Neural progenitor cell (in vitro differentiated cells): ENCODE measurements around the gene COASY. TPM values are rescaled to one million over a fixed set of nuclear protein-coding genes. Genes with fewer than 3 reads are reported as not detected.

Experiments used
- DNase-seq: peaks from one replicate; pipeline ENCODE4 v3.0.0-alpha.2; 2016; ENCODE audit warnings: low spot score
- H2AFZ ChIP-seq: fragments of 200-600 bp; sonication (generic); replicated peaks from 2 replicates; pipeline ENCODE4 v1.6.1; 2016; ENCODE audit warnings: antibody characterized with exemption
- H3F3A ChIP-seq: fragments of 200-600 bp; sonication (generic); 2 replicates; pipeline ENCODE4 v1.6.1; 2016; ENCODE audit warnings: antibody characterized with exemption, low read depth
- H3K27ac ChIP-seq: fragments of 200-600 bp; sonication (generic); 2 replicates; pipeline ENCODE4 v1.5.1; 2016; ENCODE audit warnings: mild to moderate bottlenecking
- H3K27me3 ChIP-seq: fragments of 200-600 bp; sonication (generic); 2 replicates; pipeline ENCODE4 v1.6.1; 2016; ENCODE audit warnings: mild to moderate bottlenecking, moderate library complexity
- H3K36me3 ChIP-seq: fragments of 200-600 bp; sonication (generic); 2 replicates; pipeline ENCODE4 v1.5.1; 2016
- H3K4me1 ChIP-seq: fragments of 200-600 bp; sonication (generic); 2 replicates; pipeline ENCODE4 v1.6.1; 2016; ENCODE audit warnings: mixed run types
- H3K4me2 ChIP-seq: fragments of 200-600 bp; sonication (generic); 2 replicates; pipeline ENCODE4 v1.6.1; 2016
- H3K4me3 ChIP-seq: fragments of 200-600 bp; sonication (generic); 2 replicates; pipeline ENCODE4 v1.5.1; 2016
- H3K79me2 ChIP-seq: fragments of 200-600 bp; sonication (generic); 2 replicates; pipeline ENCODE4 v1.6.1; 2016; ENCODE audit warnings: low read depth
- H3K9ac ChIP-seq: fragments of 200-600 bp; sonication (generic); 2 replicates; pipeline ENCODE4 v1.6.1; 2016
- H3K9me3 ChIP-seq: fragments of 200-600 bp; sonication (generic); 2 replicates; pipeline ENCODE4 v1.5.1; 2016; ENCODE audit warnings: low read depth
- H4K20me1 ChIP-seq: fragments of 200-600 bp; sonication (generic); 2 replicates; pipeline ENCODE4 v1.6.1; 2016; ENCODE audit warnings: low read depth
- H3K27ac Mint-ChIP-seq: 3 replicates; pipeline ENCODE4 v1.8.0; 2021; ENCODE audit warnings: mixed read lengths
- H3K27me3 Mint-ChIP-seq: 2 replicates; pipeline ENCODE4 v1.8.0; 2022; ENCODE audit warnings: low read depth, mild to moderate bottlenecking, inconsistent platforms, moderate library complexity, mixed read lengths; ENCODE audit not compliant: insufficient read depth
- H3K36me3 Mint-ChIP-seq: 3 replicates; pipeline ENCODE4 v1.8.0; 2021; ENCODE audit warnings: mixed read lengths
- H3K4me1 Mint-ChIP-seq: 3 replicates; pipeline ENCODE4 v1.8.0; 2021; ENCODE audit warnings: mixed read lengths
- H3K4me3 Mint-ChIP-seq: 3 replicates; pipeline ENCODE4 v1.8.0; 2021; ENCODE audit warnings: mild to moderate bottlenecking, moderate library complexity, mixed read lengths
- H3K9me3 Mint-ChIP-seq: 3 replicates; pipeline ENCODE4 v1.8.0; 2020; ENCODE audit warnings: mixed read lengths
- EZH2 ChIP-seq: fragments of 200-600 bp; sonication (generic); IDR thresholded peaks from 2 replicates; pipeline ENCODE4 v1.6.1; 2017; ENCODE audit warnings: antibody characterized with exemption, mild to moderate bottlenecking, moderate library complexity
- EZH2phosphoT487 ChIP-seq: fragments of 200-600 bp; sonication (generic); IDR thresholded peaks from 2 replicates; pipeline ENCODE4 v1.6.1; 2017; ENCODE audit warnings: antibody characterized with exemption
- total RNA-seq: library from RNA; depleted of rRNA; stranded (reverse); fragments of >200 nt; gene quantifications from 2 replicates; pipeline ENCODE4 v1.2.3, GENCODE V29; 2015; ENCODE audit warnings: low replicate concordance
- TF ChIP-seq, protein P1 (sequence below): fragments of 200-600 bp; sonication (generic); IDR thresholded peaks from 2 replicates; pipeline ENCODE4 v1.5.1; 2017; ENCODE audit warnings: antibody characterized with exemption, mild to moderate bottlenecking

The COASY gene
- total RNA-seq, 1 donor from 2014 or later, result 6.1 TPM

DNA sequence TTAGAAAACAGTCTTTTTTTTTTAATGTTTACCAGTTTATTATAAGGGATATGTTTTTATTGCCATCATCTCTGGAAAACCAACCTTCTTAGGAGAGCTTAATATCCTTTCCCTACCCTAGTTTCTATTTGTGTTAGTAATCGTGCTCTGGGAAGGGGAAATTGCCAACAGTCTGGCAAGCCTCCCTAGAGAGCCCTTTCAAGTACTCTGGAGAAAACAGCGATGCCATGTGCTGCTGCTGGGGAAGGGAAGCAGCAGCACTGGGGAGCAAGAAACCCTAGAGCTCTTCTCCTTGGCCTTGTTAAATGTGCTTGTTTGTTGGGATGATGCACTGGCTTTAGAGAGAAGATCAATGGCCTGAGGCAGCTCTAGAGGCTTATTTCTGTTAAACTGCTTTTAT lies 37.0 kb downstream of the COASY start:
- H3K9me3 ChIP-seq, result no peaks in the 10 kb centered on the region
- Mint-ChIP-seq H3K4me1 (peaks cover 2% of the 10 kb centered on the region), H3K9me3 (no peaks in the 10 kb centered on the region), H3K36me3 (peaks cover 8% of the 10 kb centered on the region), H3K27ac (no peak overlapping the region), H3K4me3 (no peak overlapping the region), H3K27me3 (peaks cover 2% of the 10 kb centered on the region)
- no peak overlapping the region for H3K27ac ChIP-seq
- DNase-seq, result no peak
- no peak overlapping the region for H3K9ac ChIP-seq
- no peak overlapping the region for H3K4me2 ChIP-seq
- H2AFZ ChIP-seq, result no peak overlapping the region
- H3K36me3 ChIP-seq, result no peaks in the 10 kb centered on the region
- H3K4me1 ChIP-seq, result no peaks in the 10 kb centered on the region
- no peak for TF ChIP-seq EZH2phosphoT487
- TF ChIP-seq, protein P1, sequence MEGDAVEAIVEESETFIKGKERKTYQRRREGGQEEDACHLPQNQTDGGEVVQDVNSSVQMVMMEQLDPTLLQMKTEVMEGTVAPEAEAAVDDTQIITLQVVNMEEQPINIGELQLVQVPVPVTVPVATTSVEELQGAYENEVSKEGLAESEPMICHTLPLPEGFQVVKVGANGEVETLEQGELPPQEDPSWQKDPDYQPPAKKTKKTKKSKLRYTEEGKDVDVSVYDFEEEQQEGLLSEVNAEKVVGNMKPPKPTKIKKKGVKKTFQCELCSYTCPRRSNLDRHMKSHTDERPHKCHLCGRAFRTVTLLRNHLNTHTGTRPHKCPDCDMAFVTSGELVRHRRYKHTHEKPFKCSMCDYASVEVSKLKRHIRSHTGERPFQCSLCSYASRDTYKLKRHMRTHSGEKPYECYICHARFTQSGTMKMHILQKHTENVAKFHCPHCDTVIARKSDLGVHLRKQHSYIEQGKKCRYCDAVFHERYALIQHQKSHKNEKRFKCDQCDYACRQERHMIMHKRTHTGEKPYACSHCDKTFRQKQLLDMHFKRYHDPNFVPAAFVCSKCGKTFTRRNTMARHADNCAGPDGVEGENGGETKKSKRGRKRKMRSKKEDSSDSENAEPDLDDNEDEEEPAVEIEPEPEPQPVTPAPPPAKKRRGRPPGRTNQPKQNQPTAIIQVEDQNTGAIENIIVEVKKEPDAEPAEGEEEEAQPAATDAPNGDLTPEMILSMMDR, result no peak
- no peak for TF ChIP-seq EZH2
- H3K27me3 ChIP-seq, result no peaks in the 10 kb centered on the region
- H3K79me2 ChIP-seq, result peaks cover 53% of the 10 kb centered on the region
- H4K20me1 ChIP-seq, result peaks cover 13% of the 10 kb centered on the region
- no peaks in the 10 kb centered on the region for H3F3A ChIP-seq
- no peak overlapping the region for H3K4me3 ChIP-seq

GRCh38 chr17:42603318-42603717 lies 41.4 kb downstream of the COASY start:
- Histone ChIP-seq H3K27ac (no peak overlapping the region), H4K20me1 (peaks cover 50% of the 10 kb centered on the region), H2AFZ (no peak overlapping the region), H3K79me2 (peaks cover 95% of the 10 kb centered on the region), H3K9me3 (no peaks in the 10 kb centered on the region), H3K4me3 (no peak overlapping the region), H3F3A (peaks cover 4% of the 10 kb centered on the region), H3K36me3 (no peaks in the 10 kb centered on the region), H3K9ac (no peak overlapping the region), H3K4me2 (no peak overlapping the region), H3K4me1 (peaks cover 9% of the 10 kb centered on the region), H3K27me3 (no peaks in the 10 kb centered on the region)
- Mint-ChIP-seq H3K9me3 (no peaks in the 10 kb centered on the region), H3K4me1 (peaks cover 15% of the 10 kb centered on the region), H3K36me3 (peaks cover 5% of the 10 kb centered on the region), H3K27me3 (peaks cover 5% of the 10 kb centered on the region), H3K4me3 (no peak overlapping the region), H3K27ac (no peak overlapping the region)
- no peak for DNase-seq
- TF ChIP-seq EZH2phosphoT487, result no peak
- TF ChIP-seq EZH2, result no peak
- TF ChIP-seq, protein P1, result no peak

GRCh38 chr17:42607769-42608168 lies 45.8 kb downstream of the COASY start:
- peaks cover 21% of the 10 kb centered on the region for H3K4me1 Mint-ChIP-seq
- H3K4me3 Mint-ChIP-seq, result peak overlapping the region; percentile 100
- H3K27me3 ChIP-seq, result no peaks in the 10 kb centered on the region
- H3K9me3 ChIP-seq, result no peaks in the 10 kb centered on the region
- H3K36me3 Mint-ChIP-seq, result peaks cover 10% of the 10 kb centered on the region
- no peak overlapping the region for H2AFZ ChIP-seq
- peaks cover 14% of the 10 kb centered on the region for H3K4me1 ChIP-seq
- no peaks in the 10 kb centered on the region for H3K36me3 ChIP-seq
- TF ChIP-seq, protein P1, result no peak
- TF ChIP-seq EZH2phosphoT487, result no peak
- TF ChIP-seq EZH2, result no peak
- H3K4me2 ChIP-seq, result peak overlapping the region; percentile 93
- H3K4me3 ChIP-seq, result peak overlapping the region; percentile 84
- no peak overlapping the region for H3K27ac Mint-ChIP-seq
- H3K27ac ChIP-seq, result no peak overlapping the region
- DNase-seq, result no peak
- H3K9me3 Mint-ChIP-seq, result no peaks in the 10 kb centered on the region
- H3F3A ChIP-seq, result peaks cover 10% of the 10 kb centered on the region
- peaks cover 42% of the 10 kb centered on the region for H4K20me1 ChIP-seq
- peak overlapping the region; percentile 88 for H3K9ac ChIP-seq
- H3K79me2 ChIP-seq, result peaks cover 78% of the 10 kb centered on the region
- H3K27me3 Mint-ChIP-seq, result peaks cover 3% of the 10 kb centered on the region
